ENCODE measurements around the gene NPW. TPM values are rescaled to one million over a fixed set of nuclear protein-coding genes. Genes with fewer than 3 reads are reported as not detected.

The NPW gene
- total RNA-seq, 1 donor from 2014 or later = 1.3 TPM

DNA sequence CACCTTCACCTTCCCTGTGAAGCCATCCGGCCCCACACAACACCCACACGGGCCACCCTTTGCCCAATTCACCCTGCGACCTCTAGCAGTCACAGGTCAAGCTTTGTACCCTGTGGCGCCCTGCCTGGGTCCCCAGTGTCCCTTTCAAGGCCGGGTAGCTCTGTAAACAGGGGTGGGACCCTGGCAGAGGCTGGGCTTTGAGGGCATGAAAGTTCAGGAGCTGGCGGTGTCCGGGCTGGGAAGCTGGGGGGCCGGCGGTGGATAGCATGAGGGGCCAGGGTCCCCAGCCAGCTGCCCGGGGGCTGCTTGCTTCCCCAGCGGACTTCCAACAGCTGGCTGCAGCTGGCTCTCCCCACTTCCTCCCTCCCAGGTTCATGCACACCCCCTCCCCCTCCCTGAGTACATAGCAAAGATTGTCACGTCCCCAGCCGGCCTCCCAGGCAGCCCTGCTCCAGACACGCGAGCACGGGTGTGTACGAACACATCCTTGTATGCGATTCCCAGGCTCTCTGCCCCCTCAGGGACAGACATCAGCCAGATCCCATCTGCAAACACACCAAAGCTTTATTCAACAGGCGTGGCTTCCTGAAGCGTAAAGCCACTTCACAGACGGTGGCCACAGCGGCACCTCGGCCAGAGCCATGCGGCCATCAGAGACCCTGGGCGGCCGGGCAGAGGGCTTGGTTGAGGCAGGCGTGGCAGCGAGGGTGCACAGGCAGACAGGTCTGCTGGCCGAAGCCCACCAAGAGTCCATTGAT is 19.9 kb downstream of the NPW start:
- H3K36me3 Mint-ChIP-seq (ENCODE audit: low read depth) = no peaks in the 10 kb centered on the region
- TF ChIP-seq, protein P1, sequence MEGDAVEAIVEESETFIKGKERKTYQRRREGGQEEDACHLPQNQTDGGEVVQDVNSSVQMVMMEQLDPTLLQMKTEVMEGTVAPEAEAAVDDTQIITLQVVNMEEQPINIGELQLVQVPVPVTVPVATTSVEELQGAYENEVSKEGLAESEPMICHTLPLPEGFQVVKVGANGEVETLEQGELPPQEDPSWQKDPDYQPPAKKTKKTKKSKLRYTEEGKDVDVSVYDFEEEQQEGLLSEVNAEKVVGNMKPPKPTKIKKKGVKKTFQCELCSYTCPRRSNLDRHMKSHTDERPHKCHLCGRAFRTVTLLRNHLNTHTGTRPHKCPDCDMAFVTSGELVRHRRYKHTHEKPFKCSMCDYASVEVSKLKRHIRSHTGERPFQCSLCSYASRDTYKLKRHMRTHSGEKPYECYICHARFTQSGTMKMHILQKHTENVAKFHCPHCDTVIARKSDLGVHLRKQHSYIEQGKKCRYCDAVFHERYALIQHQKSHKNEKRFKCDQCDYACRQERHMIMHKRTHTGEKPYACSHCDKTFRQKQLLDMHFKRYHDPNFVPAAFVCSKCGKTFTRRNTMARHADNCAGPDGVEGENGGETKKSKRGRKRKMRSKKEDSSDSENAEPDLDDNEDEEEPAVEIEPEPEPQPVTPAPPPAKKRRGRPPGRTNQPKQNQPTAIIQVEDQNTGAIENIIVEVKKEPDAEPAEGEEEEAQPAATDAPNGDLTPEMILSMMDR (conservative IDR thresholded peaks at IDR 0.05) = no peak
- H3K9me3 Mint-ChIP-seq = no peaks in the 10 kb centered on the region
- H3K4me1 Mint-ChIP-seq = peaks cover 4% of the 10 kb centered on the region
- peak overlapping the region; percentile 57 for H3K4me3 Mint-ChIP-seq
- no peaks in the 10 kb centered on the region for H3K27me3 Mint-ChIP-seq (ENCODE audit: low read depth)
- no peak overlapping the region for H3K27ac Mint-ChIP-seq (ENCODE audit: unreplicated experiment)
- DNase-seq (ENCODE audit: low read depth, low spot score) = no peak

- Mint-ChIP-seq H3K4me1 (peaks cover 4% of the 10 kb centered on the region), H3K9me3 (no peaks in the 10 kb centered on the region), H3K27ac (ENCODE audit: unreplicated experiment) (no peak overlapping the region), H3K4me3 (no peak overlapping the region), H3K36me3 (ENCODE audit: low read depth) (no peaks in the 10 kb centered on the region), H3K27me3 (ENCODE audit: low read depth) (no peaks in the 10 kb centered on the region)
- TF ChIP-seq, protein P1 (conservative IDR thresholded peaks at IDR 0.05) = no peak
- DNase-seq (ENCODE audit: low read depth, low spot score) = no peak
Observed at GRCh38 chr16:2040041-2040786, 20.6 kb downstream of the NPW start.

- TF ChIP-seq, protein P1 (conservative IDR thresholded peaks at IDR 0.05) = no peak
- Mint-ChIP-seq H3K27me3 (ENCODE audit: low read depth) (no peaks in the 10 kb centered on the region), H3K4me3 (no peak overlapping the region), H3K27ac (ENCODE audit: unreplicated experiment) (peak overlapping the region; percentile 50), H3K4me1 (peaks cover 4% of the 10 kb centered on the region), H3K36me3 (ENCODE audit: low read depth) (no peaks in the 10 kb centered on the region), H3K9me3 (no peaks in the 10 kb centered on the region)
- DNase-seq (ENCODE audit: low read depth, low spot score) = no peak
Observed at GRCh38 chr16:2040787-2041522, 21.4 kb downstream of the NPW start.

DNA sequence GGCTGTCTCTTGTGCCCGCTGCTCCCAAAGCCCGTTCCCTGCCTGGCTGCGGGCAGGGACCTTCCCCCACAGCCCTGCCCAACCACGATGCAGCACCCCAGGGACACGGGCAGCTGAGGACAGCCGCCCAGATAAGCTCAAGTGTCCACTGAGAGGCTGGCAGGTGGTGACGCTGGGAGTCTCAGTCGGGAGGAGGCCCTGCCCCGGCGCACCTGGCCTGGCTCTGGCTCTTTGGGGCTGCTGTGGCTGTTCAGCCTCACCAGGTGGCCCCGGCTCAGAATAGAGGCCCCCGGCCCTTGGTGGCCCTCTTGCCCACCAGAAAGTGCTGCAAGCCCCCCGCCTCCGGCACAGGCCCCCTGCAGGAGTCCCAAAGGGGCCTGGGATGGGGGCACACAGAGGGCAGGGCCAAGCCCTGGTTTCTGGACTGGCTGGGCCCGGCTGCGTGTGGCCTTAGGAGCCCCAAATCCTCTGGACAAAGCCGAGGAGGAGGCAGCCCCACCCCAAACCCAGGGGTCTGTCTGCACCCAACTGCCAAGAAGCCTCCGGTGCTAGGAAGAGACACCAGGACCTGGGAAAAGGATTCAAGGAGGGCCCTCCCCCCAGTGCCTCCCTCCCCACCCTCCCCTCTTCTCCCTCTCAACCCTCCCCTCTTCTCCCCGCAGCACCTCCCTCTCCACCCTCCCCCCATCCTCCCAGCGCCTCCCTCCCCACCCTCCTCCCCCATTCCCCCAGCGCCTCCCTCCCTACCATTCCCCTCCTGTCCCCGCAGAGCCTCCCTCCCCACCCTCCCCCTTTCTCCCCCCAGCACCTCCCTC is 22.8 kb downstream of the NPW start:
- H3K27me3 Mint-ChIP-seq (ENCODE audit: low read depth) = no peaks in the 10 kb centered on the region
- no peaks in the 10 kb centered on the region for H3K9me3 Mint-ChIP-seq
- TF ChIP-seq, protein P1 (conservative IDR thresholded peaks at IDR 0.05) = no peak
- H3K36me3 Mint-ChIP-seq (ENCODE audit: low read depth) = no peaks in the 10 kb centered on the region
- H3K4me1 Mint-ChIP-seq = peaks cover 14% of the 10 kb centered on the region
- no peak overlapping the region for H3K4me3 Mint-ChIP-seq
- no peak for DNase-seq (ENCODE audit: low read depth, low spot score)
- H3K27ac Mint-ChIP-seq (ENCODE audit: unreplicated experiment) = no peak overlapping the region

Measured in neural crest cell (in vitro differentiated cells).